ENCODE data around the gene CAMK4. TPM values are rescaled to one million over a fixed set of nuclear protein-coding genes. Genes with fewer than 3 reads are reported as not detected.

CAMK4 gene
- total RNA-seq, 1 donor from 2014 or later: 2.7 TPM

- Histone ChIP-seq H3K27me3 (ENCODE audit: low read depth) (no peaks in the 10 kb centered on the region), H3K4me3 (no peak overlapping the region), H3K9me3 (no peaks in the 10 kb centered on the region), H3K27ac (no peak overlapping the region), H3K36me3 (no peaks in the 10 kb centered on the region), H3K4me1 (no peaks in the 10 kb centered on the region)
- ATAC-seq (no peak), DNase-seq (no peak)
- TF ChIP-seq, protein P1, sequence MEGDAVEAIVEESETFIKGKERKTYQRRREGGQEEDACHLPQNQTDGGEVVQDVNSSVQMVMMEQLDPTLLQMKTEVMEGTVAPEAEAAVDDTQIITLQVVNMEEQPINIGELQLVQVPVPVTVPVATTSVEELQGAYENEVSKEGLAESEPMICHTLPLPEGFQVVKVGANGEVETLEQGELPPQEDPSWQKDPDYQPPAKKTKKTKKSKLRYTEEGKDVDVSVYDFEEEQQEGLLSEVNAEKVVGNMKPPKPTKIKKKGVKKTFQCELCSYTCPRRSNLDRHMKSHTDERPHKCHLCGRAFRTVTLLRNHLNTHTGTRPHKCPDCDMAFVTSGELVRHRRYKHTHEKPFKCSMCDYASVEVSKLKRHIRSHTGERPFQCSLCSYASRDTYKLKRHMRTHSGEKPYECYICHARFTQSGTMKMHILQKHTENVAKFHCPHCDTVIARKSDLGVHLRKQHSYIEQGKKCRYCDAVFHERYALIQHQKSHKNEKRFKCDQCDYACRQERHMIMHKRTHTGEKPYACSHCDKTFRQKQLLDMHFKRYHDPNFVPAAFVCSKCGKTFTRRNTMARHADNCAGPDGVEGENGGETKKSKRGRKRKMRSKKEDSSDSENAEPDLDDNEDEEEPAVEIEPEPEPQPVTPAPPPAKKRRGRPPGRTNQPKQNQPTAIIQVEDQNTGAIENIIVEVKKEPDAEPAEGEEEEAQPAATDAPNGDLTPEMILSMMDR (IDR thresholded peaks at IDR 0.05): no peak
- intact Hi-C loops (cut with DNase I): no loop called here
Observed at GRCh38 chr5:111308951-111309350, 84.8 kb downstream of the CAMK4 start.

DNA sequence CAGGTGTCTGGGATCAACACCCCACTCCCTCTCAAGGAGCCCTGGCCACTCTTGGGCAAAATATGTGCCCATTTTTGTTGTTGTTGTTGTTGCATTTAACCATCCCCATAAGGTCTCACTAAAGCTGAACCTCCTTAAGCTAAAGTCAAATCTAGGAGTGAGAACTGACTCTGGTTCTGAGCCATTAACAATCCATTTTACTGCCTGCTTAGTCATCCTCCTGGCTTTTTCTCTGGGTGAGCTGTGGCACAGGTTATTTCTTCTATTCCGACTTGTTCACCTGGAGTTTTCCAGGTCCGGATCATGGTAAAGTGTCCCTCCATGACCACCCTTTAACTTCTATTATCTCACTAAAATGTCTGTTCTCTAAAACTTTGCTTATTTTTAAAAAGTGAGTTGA lies 85.2 kb downstream of the CAMK4 start:
- intact Hi-C loops (cut with DNase I): no loop called here
- no peaks in the 10 kb centered on the region for H3K36me3 ChIP-seq
- H3K27me3 ChIP-seq (ENCODE audit: low read depth): no peaks in the 10 kb centered on the region
- no peaks in the 10 kb centered on the region for H3K4me1 ChIP-seq
- TF ChIP-seq, protein P1 (IDR thresholded peaks at IDR 0.05): no peak
- H3K9me3 ChIP-seq: no peaks in the 10 kb centered on the region
- no peak overlapping the region for H3K27ac ChIP-seq
- no peak for DNase-seq
- ATAC-seq: no peak
- no peak overlapping the region for H3K4me3 ChIP-seq

- no peak overlapping the region for H3K4me3 ChIP-seq
- ATAC-seq (no peak), DNase-seq (no peak)
- no peaks in the 10 kb centered on the region for H3K4me1 ChIP-seq
- H3K27ac ChIP-seq: no peak overlapping the region
- no peaks in the 10 kb centered on the region for H3K9me3 ChIP-seq
- TF ChIP-seq, protein P1 (IDR thresholded peaks at IDR 0.05): no peak
- H3K36me3 ChIP-seq: no peaks in the 10 kb centered on the region
- intact Hi-C loops (cut with DNase I): no loop called here
- no peaks in the 10 kb centered on the region for H3K27me3 ChIP-seq (ENCODE audit: low read depth)
Observed at GRCh38 chr5:111310711-111311620, 86.8 kb downstream of the CAMK4 start.

DNA sequence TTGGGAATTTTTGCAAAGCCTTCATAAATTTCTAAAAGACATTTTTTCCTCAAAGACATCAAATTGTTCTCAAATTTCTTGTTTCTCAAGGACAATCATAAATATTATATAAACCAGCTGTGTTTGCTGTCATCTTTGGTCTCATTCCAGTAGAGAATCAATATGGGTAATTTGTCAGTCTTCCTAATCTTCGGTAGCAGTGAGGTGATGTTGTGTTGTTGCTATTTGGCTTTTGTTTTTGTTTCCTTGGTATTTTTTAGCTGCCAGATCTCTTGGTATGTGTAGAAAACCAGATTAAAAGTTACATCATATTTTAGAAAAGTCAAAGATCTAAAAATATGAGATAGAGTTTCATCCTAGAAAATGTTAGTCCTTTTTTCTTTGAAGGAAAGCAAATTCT lies 87.5 kb downstream of the CAMK4 start:
- TF ChIP-seq, protein P1 (IDR thresholded peaks at IDR 0.05): no peak
- H3K4me1 ChIP-seq: no peaks in the 10 kb centered on the region
- no peaks in the 10 kb centered on the region for H3K9me3 ChIP-seq
- intact Hi-C loops (cut with DNase I): no loop called here
- DNase-seq: no peak
- no peaks in the 10 kb centered on the region for H3K36me3 ChIP-seq
- no peak overlapping the region for H3K27ac ChIP-seq
- no peak overlapping the region for H3K4me3 ChIP-seq
- H3K27me3 ChIP-seq (ENCODE audit: low read depth): no peaks in the 10 kb centered on the region
- ATAC-seq: no peak

DNA sequence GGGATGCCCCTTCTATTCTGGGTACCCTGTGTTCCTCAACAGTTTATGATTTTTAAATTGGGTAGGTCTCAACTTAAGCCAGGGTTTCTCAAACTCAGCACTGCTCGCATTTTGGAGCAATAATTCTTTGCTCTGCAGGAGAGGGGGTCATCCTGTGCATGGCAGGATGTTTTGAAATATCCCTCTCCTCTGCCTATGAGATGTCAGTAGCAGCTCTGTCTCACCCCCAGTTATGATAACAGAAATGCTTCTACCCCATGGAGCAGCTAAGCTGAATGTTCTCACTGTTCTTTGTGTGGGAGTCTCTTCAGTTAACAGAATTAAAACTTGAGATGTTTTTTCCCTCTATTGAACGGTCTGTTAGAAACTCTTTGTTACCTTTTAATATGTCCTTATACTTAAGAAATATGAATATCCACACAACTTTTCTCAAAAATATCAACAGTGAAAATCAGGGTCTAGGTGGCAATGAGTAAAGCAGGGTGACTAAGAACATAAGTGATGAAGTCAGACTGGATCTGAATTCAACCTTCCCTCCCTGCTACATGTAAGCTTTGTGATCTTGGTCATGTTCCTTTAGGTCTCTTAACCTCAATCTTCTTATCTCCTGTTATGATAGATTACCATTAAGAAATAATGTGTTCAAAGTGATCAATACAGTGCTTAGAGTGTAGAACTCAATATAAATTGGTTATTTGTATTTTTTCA lies 89.0 kb downstream of the CAMK4 start:
- H3K4me3 ChIP-seq: no peak overlapping the region
- intact Hi-C loops (cut with DNase I): no loop called here
- H3K27ac ChIP-seq: no peak overlapping the region
- no peaks in the 10 kb centered on the region for H3K9me3 ChIP-seq
- no peaks in the 10 kb centered on the region for H3K4me1 ChIP-seq
- no peaks in the 10 kb centered on the region for H3K36me3 ChIP-seq
- TF ChIP-seq, protein P1 (IDR thresholded peaks at IDR 0.05): no peak
- DNase-seq: no peak
- H3K27me3 ChIP-seq (ENCODE audit: low read depth): no peaks in the 10 kb centered on the region
- ATAC-seq: no peak

Data from lower lobe of right lung (tissue), 2 donors.